GM23338 (cell line): Measurements from ENCODE around the gene ZNF165.

Experiments
- CREB1 ChIP-seq: fragments of 250-450 bp; sonication (Bioruptor Pico); IDR thresholded peaks from 2 replicates; pipeline ENCODE4 v1.5.0; 2020; ENCODE audit warnings: low read depth, mild to moderate bottlenecking, moderate library complexity
- EZH2 ChIP-seq: fragments of 200-600 bp; sonication (generic); IDR thresholded peaks from one replicate; pipeline ENCODE4 v1.8.0; 2017; ENCODE audit warnings: antibody characterized with exemption, mild to moderate bottlenecking, low read depth; ENCODE audit not compliant: unreplicated experiment
- EZH2phosphoT487 ChIP-seq: fragments of 200-600 bp; sonication (generic); IDR thresholded peaks from one replicate; pipeline ENCODE4 v1.8.1; 2018; ENCODE audit warnings: antibody characterized with exemption; ENCODE audit not compliant: unreplicated experiment
- JUNB ChIP-seq: IDR thresholded peaks from one replicate; pipeline ENCODE4 v1.6.1; 2016; ENCODE audit warnings: antibody characterized with exemption; ENCODE audit not compliant: unreplicated experiment
- POLR2AphosphoS5 ChIP-seq: IDR thresholded peaks from 2 replicates; pipeline ENCODE4 v1.6.1; 2016; ENCODE audit warnings: antibody characterized with exemption, low read depth
- STAT1 ChIP-seq: IDR thresholded peaks from one replicate; pipeline ENCODE4 v1.6.1; 2016; ENCODE audit warnings: antibody characterized with exemption; ENCODE audit not compliant: unreplicated experiment
- ZNF114 ChIP-seq: fragments of 250-450 bp; sonication (Bioruptor Pico); IDR thresholded peaks from 2 replicates; pipeline ENCODE4 v1.5.0; 2020; ENCODE audit warnings: mild to moderate bottlenecking, moderate library complexity
- ZNF331 ChIP-seq: fragments of 250-450 bp; sonication (Bioruptor Pico); IDR thresholded peaks from 2 replicates; pipeline ENCODE4 v1.5.0; 2020; ENCODE audit warnings: low read depth, mild to moderate bottlenecking, moderate library complexity
- TF ChIP-seq, protein P1 (sequence below), 2 experiments: fragments of 200-600 bp in 1 of 2; sonication (generic) in 1 of 2; conservative IDR thresholded peaks; 2 replicates each; pipeline versions ENCODE4 v1.5.1 to v1.6.1; 2016 to 2017; ENCODE audit warnings: antibody characterized with exemption in 2 of 2, low read depth in 2 of 2, mild to moderate bottlenecking in 2 of 2, moderate library complexity in 1 of 2
- TF ChIP-seq, protein P2 (sequence below): IDR thresholded peaks from one replicate; pipeline ENCODE4 v1.6.1; 2018; ENCODE audit warnings: antibody characterized with exemption; ENCODE audit not compliant: unreplicated experiment
- TF ChIP-seq, protein P3 (sequence below): IDR thresholded peaks from 2 replicates; pipeline ENCODE4 v1.6.1; 2016; ENCODE audit warnings: antibody characterized with exemption

DNA sequence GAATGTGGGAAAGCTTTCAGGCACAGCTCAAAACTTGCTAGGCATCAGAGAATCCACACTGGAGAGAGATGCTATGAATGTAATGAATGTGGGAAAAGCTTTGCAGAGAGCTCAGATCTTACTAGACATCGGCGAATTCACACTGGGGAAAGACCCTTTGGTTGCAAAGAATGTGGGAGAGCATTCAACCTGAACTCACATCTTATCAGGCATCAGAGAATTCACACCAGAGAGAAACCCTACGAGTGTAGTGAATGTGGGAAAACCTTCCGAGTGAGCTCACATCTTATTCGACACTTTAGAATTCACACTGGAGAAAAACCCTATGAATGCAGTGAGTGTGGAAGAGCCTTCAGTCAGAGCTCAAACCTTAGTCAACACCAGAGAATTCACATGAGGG is 8.7 kb downstream of the ZNF165 start:
- TF ChIP-seq, protein P1, sequence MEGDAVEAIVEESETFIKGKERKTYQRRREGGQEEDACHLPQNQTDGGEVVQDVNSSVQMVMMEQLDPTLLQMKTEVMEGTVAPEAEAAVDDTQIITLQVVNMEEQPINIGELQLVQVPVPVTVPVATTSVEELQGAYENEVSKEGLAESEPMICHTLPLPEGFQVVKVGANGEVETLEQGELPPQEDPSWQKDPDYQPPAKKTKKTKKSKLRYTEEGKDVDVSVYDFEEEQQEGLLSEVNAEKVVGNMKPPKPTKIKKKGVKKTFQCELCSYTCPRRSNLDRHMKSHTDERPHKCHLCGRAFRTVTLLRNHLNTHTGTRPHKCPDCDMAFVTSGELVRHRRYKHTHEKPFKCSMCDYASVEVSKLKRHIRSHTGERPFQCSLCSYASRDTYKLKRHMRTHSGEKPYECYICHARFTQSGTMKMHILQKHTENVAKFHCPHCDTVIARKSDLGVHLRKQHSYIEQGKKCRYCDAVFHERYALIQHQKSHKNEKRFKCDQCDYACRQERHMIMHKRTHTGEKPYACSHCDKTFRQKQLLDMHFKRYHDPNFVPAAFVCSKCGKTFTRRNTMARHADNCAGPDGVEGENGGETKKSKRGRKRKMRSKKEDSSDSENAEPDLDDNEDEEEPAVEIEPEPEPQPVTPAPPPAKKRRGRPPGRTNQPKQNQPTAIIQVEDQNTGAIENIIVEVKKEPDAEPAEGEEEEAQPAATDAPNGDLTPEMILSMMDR (conservative IDR thresholded peaks at IDR 0.05; ENCODE audit: low read depth in 2 of 2): no peak
- TF ChIP-seq, protein P2, sequence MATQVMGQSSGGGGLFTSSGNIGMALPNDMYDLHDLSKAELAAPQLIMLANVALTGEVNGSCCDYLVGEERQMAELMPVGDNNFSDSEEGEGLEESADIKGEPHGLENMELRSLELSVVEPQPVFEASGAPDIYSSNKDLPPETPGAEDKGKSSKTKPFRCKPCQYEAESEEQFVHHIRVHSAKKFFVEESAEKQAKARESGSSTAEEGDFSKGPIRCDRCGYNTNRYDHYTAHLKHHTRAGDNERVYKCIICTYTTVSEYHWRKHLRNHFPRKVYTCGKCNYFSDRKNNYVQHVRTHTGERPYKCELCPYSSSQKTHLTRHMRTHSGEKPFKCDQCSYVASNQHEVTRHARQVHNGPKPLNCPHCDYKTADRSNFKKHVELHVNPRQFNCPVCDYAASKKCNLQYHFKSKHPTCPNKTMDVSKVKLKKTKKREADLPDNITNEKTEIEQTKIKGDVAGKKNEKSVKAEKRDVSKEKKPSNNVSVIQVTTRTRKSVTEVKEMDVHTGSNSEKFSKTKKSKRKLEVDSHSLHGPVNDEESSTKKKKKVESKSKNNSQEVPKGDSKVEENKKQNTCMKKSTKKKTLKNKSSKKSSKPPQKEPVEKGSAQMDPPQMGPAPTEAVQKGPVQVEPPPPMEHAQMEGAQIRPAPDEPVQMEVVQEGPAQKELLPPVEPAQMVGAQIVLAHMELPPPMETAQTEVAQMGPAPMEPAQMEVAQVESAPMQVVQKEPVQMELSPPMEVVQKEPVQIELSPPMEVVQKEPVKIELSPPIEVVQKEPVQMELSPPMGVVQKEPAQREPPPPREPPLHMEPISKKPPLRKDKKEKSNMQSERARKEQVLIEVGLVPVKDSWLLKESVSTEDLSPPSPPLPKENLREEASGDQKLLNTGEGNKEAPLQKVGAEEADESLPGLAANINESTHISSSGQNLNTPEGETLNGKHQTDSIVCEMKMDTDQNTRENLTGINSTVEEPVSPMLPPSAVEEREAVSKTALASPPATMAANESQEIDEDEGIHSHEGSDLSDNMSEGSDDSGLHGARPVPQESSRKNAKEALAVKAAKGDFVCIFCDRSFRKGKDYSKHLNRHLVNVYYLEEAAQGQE: no peak
- no peak for TF ChIP-seq JUNB
- TF ChIP-seq CREB1: no peak
- no peak for TF ChIP-seq POLR2AphosphoS5
- TF ChIP-seq EZH2: no peak
- no peak for TF ChIP-seq EZH2phosphoT487
- TF ChIP-seq, protein P3, sequence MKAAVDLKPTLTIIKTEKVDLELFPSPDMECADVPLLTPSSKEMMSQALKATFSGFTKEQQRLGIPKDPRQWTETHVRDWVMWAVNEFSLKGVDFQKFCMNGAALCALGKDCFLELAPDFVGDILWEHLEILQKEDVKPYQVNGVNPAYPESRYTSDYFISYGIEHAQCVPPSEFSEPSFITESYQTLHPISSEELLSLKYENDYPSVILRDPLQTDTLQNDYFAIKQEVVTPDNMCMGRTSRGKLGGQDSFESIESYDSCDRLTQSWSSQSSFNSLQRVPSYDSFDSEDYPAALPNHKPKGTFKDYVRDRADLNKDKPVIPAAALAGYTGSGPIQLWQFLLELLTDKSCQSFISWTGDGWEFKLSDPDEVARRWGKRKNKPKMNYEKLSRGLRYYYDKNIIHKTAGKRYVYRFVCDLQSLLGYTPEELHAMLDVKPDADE: no peak
- no peak for TF ChIP-seq ZNF331 (CRISPR knock-in tag)
- TF ChIP-seq STAT1: no peak
- no peak for TF ChIP-seq ZNF114 (CRISPR knock-in tag)
